Activated CD4-positive, alpha-beta T cell treated with anti-CD3 and anti-CD28 coated beads for 24 hours (primary cell): Measurements from ENCODE around the gene U2AF1L4.

Experiments used
- DNase-seq, 2 donors: peaks; one replicate each; pipeline ENCODE4 v3.0.0-alpha.2; 2020; ENCODE audit warnings: low read depth in 2 of 2

Gene U2AF1L4

DNA sequence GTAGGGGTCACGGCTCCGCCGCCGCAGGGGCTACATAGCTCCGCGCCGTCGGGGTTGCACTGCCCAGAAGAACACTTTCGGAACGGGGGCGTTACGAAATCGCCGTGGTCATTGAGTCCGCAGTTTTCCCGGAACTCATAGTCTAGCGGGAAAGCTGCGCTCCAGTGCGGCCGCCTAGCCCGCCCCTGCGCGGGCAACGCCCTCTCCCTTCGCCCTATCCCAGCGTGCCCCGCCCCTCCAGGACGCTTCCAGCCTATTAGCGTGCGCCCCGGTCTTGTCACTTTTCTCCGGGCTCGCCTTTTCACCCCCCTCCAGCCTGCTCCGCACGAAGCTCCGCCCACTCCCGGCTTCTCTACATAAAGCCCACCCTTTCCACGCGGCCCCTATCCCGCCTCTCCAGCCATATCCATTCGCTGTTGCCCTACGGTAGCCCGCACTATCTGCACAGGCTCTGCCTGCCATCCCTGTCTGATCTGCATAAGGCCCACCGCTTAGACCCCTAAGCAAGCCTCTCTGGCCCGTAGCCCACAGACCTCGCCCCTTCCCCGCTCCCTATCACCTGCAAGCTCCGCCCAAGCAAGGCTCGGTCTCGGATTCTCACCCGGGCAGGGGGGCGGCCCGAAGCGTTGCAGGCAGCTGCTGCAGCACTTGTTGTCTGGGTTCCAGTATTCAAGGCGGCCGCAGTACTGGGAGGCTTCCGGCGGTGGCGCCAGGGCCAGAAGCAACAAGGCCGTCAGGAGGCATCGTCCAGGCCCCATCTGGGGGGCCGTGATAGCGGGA lies 4.6 kb downstream of the U2AF1L4 start:
- peak; percentile 92 to 95 for DNase-seq

DNA sequence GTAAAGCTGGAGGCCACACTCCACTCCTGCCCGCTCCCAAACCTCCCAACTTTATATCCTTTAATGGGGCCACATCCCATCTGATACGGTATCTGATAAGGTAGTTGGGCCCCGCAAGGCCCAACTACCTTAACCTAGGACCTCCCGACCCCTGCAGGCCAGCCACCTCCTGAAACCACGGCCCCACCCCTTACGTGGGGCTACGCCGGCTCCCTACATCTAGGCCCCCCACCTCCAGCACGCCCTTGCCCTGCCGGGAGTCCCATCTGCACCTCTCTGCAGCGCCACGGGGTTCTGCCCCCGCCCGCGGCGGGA lies 5.2 kb downstream of the U2AF1L4 start:
- DNase-seq: no peak

DNA sequence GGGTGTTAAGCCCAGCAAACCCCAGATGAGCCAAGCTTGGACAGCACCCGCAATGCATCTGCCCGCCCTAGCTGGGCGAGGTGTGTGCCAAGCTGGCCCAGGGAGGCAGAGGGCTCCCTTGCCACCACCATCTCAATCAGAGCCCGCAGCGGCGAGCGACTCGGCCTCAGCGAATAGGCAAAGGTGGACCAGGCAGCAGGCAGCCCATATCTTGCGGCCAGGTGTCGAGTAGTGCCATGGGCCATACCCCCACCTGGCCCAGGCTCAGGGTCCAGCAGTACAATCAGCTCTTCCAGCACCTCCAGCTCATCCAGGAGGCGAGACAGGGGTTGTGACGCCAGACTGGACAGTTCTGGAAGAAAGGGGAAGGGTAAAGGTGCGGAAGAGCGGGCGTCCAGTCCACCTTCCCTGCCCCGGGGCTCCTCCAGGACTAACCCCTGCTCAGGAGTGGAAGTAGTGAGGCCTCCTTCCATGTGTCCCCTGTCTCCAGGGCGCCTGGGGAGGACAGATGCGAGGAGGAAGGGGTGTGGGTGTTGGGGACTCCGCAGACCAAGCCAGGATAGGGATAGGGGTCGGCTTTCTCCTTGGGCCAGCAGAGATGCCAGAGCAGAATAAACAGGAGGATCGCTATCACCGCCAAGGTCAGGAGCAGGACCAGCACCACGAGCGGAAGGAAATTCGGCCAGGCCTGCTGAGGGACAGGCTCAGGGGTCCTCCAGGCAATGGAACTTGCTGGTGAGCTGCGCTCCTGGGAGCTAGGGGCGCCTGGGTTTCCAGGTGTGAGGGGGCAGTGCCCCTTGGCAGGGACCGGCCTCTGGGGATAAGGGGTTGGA lies 5.7 kb downstream of the U2AF1L4 start:
- no peak for DNase-seq

DNA sequence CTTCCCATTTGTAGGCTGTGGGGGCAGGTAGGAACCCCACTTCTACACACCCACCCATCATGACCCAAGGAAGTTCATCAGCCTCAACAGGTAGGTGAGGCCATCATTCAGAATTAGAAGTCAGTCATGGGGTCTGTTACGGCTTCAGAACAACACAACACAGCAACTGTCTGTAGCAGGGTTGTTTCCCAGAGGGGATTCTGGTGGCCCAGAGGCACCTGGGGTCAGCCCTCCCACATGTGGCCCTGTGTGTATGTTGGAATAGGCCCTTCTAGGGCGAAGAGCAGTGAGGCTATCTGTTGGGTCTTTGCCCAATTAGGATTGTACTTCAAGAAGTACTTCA lies 6.4 kb downstream of the U2AF1L4 start:
- DNase-seq: no peak

DNA sequence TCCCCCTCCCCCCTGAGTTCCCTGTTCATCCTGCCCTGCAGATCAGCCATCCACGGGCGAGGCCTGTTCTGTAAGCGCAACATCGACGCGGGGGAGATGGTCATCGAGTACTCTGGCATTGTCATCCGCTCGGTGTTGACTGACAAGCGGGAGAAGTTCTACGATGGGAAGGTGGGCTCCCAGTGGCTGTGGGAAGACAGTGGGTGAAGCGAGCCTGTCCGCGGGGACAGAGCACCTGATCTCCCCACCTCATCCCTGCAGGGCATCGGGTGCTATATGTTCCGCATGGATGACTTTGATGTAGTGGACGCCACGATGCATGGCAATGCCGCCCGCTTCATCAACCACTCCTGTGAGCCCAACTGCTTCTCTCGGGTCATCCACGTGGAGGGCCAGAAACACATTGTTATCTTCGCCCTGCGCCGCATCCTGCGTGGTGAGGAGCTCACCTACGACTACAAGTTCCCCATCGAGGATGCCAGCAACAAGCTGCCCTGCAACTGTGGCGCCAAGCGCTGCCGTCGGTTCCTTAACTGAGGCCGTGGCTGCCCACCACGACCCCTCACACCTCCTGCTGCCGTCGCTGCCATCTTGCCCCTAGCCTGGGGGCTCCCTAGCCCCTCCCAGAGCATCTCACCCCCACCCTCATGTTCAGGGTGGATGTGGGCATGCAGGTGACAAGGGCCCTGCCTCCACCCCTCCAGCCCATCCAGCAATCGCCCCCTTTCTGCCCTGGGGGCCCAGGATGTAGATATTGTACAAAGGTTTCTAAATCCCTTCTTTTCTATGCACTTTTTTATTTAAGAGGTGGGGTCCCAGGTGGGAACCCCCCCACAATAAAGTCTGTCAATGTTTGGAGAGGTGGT lies 7.0 kb downstream of the U2AF1L4 start:
- DNase-seq: no peak

DNA sequence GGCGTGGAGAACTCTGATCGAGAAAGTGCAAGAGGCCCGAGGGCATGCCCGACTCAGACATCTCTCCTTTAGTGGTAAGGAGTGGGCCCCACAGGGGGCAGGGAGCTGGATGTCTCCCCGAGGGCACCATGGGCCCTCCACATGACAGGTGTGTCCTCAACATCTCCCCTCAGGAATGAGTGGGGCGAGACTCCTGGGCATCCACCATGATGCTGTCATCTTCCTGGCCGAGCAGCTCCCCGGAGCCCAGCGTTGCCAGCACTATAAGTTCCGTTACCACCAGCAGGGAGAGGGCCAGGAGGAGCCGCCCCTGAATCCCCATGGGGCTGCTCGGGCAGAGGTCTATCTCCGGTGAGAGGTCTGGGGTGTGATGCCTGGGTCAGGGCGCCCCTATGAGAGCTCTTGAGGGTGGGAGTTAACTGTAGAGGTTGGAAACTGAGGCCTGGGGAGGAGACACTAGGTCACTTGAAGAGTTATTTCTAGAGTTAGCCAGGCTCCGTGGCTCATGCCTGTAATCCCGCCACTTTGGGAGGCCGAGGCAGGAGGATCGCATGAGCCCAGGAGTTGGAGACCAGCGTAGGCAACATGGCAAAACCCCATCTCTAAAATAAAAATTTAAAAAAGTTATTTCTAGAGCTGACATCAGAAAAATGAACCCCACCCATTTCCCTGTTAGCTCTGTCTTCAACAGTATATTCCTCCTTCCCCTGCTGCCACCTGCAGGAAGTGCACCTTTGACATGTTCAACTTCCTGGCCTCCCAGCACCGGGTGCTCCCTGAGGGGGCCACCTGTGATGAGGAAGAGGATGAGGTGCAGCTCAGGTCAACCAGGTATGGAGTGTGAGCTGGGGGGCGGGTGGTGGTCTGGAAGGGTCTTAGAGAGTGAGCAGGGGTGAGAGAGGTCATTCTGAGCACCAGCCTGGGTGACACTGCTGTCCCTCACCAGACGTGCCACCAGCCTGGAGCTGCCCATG lies 8.0 kb downstream of the U2AF1L4 start:
- DNase-seq: no peak

DNA sequence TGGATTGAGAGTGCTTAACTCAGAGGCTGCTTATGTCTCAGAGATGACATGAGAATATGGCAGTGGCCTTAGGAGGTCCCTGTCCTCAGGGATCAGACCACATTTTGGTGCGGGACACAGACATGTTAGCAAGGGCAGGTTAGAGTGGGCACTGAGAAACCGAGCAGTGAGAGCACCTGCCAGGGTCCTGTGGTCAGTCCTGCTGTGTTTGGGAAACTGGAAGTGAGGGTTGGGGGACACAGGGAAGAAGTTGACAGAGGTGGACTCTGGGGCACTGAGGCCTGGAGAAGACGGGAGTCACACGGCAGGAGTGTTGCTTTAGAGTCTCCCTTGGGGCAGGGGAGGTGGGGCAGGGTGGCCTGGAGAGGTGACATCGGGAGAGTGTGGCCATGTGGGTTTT lies 10.3 kb downstream of the U2AF1L4 start:
- DNase-seq: no peak

DNA sequence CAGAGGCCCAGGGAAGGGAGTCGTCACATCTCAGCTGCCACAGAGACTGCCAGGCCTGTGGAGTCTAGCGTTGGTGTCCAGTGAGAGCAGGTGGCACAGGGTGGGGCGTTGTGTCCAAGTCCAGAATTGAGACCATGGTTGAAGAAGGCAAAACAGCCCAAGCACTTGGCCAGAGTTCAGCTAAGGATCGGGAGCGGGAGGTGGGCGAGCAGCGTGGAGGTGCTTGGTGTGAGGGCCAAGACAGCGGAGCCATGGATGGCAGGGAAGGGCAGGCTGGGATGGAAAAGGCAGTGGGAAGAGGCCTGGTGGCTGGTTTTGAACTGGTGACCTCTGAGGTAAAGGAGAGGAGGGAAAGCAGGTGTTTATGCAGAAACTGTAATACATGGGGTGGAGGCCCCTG lies 10.9 kb downstream of the U2AF1L4 start:
- DNase-seq: no peak

DNA sequence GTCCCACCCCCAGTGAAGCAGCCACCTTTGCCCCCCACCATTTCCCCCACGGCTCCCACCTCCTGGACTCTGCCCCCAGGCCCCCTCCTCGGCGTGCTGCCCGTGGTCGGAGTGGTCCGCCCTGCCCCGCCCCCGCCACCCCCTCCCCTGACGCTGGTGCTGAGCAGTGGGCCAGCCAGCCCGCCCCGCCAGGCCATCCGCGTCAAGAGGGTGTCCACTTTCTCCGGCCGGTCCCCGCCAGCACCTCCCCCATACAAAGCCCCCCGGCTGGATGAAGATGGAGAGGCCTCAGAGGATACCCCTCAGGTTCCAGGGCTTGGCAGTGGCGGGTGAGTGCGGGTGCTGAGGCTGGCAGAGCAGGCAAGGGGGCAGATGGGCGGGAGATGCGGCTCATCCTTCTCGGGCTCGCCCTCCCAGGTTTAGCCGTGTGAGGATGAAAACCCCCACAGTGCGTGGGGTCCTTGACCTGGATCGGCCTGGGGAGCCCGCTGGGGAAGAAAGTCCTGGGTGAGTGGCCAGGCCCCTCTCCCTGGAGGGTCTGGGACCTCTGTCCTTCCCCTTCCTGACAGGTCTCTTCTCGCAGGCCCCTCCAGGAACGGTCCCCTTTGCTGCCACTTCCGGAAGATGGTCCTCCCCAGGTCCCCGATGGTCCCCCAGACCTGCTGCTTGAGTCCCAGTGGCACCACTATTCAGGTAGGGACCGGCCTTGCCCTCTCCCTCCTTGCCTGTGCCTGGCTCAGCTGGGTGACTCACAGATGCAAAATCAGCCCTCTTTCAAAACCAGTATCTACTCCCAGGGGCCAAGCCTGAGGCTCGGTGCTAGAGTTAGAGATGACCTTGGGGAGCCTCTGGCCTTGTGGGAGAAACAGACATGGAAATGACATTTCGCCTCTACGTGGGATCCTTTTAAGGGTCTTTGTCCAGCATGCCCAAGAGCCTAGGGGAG lies 11.8 kb downstream of the U2AF1L4 start:
- DNase-seq: no peak

DNA sequence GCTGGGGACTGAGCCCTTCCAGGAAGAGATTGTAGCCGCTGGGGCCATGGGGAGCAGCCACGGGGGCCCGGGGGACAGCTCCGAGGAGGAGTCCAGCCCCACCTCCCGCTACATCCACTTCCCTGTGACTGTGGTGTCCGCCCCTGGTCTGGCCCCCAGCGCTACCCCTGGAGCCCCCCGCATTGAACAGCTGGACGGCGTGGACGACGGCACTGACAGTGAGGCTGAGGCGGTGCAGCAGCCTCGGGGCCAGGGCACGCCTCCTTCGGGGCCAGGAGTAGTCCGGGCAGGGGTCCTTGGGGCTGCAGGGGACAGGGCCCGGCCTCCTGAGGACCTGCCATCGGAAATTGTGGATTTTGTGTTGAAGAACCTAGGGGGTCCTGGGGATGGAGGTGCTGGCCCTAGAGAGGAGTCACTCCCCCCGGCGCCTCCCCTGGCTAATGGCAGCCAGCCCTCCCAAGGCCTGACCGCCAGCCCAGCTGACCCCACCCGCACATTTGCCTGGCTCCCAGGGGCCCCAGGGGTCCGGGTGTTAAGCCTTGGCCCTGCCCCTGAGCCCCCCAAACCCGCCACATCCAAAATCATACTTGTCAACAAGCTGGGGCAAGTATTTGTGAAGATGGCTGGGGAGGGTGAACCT lies 12.6 kb downstream of the U2AF1L4 start:
- no peak for DNase-seq

DNA sequence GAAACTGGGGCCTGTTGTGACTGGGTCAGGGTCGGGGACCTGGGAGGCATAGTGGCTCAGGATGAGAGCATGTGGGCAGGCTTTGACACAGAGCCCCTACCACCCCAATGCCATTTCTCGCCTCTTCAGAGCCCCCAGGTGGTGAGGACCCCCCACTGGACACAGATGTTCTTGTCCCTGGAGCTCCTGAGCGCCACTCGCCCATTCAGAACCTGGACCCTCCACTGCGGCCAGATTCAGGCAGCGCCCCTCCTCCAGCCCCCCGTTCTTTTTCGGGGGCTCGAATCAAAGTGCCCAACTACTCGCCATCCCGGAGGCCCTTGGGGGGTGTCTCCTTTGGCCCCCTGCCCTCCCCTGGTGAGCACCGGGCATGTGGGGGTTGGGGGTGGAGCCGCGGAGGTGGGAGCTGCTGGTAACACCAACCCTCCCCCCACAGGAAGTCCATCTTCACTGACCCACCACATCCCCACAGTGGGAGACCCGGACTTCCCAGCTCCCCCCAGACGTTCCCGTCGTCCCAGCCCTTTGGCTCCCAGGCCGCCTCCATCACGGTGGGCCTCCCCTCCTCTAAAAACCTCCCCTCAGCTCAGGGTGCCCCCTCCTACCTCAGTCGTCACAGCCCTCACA lies 13.3 kb downstream of the U2AF1L4 start:
- no peak for DNase-seq

DNA sequence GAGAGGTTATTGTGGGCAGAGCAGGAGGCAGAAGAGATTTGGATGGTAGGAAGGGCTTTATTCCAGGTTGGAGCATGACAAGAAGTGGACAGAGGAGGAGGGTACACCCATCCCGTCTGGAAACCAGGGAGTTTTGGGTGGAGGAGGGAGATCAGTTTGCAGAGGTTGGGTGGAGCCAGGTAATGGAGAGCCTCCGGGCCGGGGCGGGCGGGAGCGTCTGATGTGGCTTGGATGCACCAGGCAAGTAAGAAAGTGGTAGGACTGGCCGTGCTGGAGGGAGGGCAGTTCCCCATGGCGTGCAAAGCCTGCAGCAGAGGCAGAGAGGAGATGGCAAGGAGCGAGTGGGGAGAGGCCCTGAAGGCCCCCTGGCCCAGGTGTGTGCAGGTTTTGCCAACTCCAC lies 13.9 kb downstream of the U2AF1L4 start:
- DNase-seq: no peak

DNA sequence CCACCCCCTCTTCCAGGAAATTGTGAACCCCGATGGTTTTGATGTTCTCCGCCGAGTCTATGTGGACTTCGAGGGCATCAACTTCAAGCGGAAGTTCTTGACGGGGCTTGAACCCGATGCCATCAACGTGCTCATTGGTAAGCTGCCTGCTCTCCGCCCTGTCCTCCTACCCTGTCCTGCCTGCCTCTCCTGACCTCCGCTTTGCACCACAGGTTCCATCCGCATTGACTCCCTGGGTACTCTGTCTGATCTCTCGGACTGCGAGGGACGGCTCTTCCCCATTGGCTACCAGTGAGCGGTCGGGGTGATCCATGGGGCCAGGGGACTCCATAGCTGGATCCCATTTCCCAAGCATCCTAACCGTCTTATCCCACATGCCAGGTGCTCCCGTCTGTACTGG lies 14.9 kb downstream of the U2AF1L4 start:
- DNase-seq: no peak

DNA sequence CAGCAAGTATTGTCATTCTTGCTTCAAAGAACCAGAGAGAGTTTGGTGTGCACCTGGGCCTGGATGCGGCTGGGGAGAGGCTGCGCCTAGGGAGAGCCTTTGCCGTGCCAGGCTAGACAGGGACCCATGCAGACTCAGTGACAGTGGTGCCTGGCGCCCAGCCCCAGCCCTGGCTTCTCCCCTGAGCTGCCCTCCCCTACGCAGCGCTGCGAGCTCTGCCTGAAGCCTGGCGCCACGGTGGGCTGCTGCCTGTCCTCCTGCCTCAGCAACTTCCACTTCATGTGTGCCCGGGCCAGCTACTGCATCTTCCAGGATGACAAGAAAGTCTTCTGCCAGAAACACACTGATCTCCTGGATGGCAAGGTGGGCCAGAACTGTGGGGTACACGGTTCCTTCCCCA lies 15.5 kb downstream of the U2AF1L4 start:
- DNase-seq: no peak

DNA sequence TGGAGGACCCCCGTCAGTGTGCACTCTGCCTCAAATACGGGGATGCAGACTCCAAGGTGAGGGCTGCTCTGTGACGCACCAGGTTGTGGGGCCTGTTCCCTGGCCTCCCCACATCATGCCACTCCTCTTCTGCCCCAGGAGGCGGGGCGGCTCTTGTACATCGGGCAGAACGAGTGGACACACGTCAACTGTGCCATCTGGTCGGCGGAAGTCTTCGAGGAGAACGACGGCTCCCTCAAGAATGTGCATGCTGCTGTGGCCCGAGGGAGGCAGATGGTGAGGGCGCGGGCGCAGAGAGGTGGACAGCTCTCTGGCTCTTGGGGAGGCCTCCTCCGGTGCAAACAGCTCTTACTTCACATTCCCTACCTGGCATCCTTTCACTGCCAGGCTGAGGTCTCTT lies 16.2 kb downstream of the U2AF1L4 start:
- DNase-seq: no peak

DNA sequence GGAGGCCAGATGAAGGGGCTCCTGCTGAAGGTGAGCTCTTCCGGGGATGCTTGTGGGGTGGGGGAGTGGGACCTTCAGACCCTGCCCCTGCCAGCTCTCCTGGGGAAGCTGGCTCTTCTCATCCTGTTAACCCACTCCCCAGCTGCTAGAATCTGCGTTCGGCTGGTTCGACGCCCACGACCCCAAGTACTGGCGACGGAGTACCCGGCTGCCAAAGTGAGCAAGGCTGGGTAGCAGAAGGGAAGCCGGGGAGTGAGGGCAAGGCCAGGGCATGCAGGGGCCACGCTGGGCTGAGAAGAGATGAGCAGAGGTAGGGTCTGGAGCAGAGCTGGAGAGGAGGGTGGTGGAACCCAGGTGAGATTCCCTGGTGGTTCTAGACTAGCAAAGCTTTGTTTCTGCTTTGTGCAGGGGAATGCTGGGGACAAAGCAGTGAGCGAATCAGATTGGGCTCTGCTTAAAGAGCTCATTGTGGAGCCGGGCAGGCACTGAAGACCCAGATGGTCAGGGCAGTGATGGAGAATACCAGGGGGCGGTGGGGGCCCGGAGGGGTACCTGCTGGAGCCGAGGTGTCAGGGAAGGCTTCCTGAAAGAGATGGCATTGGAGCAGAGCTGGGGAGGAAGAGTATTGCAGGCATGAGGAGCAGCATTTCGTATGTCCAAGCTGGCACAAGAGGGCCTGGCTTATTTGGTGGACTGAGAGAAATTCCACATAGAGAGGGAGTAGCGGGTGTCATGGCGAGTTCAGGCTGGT lies 17.1 kb downstream of the U2AF1L4 start:
- no peak for DNase-seq

DNA sequence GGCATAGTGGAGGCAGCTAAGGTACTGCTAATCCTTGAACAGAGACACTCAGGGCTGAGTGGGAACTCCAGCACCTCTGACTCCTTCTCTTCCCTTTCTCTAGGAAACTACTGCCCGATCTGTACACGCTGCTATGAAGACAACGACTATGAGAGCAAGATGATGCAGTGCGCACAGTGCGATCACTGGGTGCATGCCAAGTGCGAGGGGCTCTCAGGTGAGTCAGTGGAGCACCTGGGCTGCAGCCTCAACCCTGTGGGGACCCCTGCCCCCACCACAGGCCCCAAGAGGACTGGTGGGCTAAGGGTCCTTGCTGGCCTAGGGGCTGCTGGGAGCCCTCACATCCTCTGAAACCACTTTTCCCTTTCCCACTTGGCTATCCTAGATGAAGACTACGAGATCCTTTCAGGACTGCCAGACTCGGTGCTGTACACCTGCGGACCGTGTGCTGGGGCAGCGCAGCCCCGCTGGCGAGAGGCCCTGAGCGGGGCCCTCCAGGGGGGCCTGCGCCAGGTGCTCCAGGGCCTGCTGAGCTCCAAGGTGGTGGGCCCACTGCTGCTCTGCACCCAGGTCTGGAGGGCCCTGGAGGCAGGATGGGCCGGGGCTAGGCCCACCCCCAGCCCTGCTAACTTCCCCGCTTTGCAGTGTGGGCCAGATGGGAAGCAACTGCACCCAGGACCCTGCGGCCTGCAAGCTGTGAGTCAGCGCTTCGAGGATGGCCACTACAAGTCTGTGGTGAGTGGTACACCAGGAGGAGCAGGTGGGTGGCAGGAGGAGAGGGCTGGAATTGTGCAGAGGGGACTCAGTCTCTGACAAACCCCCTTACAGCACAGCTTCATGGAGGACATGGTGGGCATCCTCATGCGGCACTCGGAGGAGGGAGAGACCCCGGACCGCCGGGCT lies 17.9 kb downstream of the U2AF1L4 start:
- DNase-seq: no peak
